Fibroblast of mammary gland (primary cell): ENCODE data around the gene PSG3.
A peak's percentile ranks its signal among the peaks of the same experiment; 100 is the strongest.
"Not testable (repeated sequence)": the region's sequence is repeated elsewhere in the genome, so short reads cannot be mapped to it uniquely, and the experiment has no call there.

Experiments
- DNase-seq: peaks from one replicate; pipeline ENCODE4 v3.0.0-alpha.2; 2010; ENCODE audit warnings: low read depth
- H3K4me3 ChIP-seq: 2 replicates; pipeline ENCODE4 v1.5.1; 2011; ENCODE audit warnings: low read depth, mild to moderate bottlenecking, low read length, moderate library complexity; ENCODE audit not compliant: control insufficient read depth
- TF ChIP-seq, protein P1 (sequence below): conservative IDR thresholded peaks from 2 replicates; pipeline ENCODE4 v1.5.1; 2011; ENCODE audit warnings: low read depth, low read length, inconsistent platforms; ENCODE audit not compliant: control insufficient read depth, insufficient read depth

Gene PSG3

DNA sequence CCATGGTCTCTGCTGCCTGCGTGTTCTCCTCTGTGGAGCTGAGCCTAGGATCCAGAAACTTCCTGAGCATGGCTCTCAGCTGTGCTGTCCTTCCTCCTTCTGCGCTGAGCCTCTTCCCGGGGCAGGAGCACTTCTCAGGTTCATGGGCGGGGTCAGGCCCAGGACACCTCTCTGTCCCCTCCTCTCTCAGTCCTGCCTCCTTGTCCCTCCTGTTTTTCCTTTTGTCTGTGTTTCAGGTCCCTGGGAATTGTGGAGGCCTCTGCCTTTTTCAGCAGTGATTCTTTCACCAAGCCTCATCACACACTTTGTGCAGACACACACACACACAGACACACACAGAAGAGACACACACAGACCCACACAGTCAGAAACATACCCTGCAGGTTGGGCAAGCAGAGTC lies at the start of gene PSG3:
PSG3 (minus strand) TSS at position 101 of the 400 bp plus-strand sequence; CDS start at position 4, 97 bp downstream.
- not testable (repeated sequence) for DNase-seq, H3K4me3 ChIP-seq

DNA sequence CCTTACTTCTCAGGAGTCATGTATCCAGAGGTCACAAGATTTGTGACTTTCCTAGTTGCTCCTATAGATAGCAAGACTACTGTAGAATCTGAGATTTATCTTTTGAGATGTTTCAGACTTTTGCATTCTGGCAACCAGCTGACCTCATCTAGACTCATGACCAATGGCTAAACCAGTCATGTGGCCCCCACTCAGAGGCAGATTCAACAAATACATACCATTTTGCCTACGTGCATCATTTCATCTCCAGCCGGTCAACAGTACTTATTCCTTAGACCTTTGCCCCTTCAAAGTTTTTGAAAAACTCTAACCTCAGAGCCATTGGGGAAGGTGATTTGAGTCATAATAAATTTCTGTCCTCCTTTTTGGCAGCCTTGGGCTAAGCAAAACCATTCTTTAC lies 48.5 kb upstream of the PSG3 start:
- not testable (repeated sequence) for H3K4me3 ChIP-seq
- DNase-seq = peak; percentile 11

DNA sequence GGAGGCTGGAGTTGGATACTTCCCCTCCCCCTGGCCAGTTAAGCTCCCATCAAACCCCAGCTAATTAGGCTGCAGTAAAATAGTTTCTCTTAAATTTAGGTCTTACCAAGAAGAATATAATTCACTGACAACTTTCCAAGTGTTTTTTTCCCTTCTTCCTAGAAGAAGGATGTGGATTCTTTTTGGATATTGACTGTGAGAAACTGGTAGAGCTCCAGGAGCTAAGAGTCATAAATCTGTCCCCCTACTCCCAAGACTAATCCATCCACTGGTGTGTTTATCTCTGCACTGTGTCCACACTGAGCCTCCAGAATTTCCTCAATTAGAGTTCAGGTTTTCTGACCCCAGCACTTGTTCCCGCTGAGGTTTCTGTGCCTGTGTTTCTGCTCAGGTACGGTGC lies 47.5 kb upstream of the PSG3 start:
- DNase-seq, H3K4me3 ChIP-seq: not testable (repeated sequence)

DNA sequence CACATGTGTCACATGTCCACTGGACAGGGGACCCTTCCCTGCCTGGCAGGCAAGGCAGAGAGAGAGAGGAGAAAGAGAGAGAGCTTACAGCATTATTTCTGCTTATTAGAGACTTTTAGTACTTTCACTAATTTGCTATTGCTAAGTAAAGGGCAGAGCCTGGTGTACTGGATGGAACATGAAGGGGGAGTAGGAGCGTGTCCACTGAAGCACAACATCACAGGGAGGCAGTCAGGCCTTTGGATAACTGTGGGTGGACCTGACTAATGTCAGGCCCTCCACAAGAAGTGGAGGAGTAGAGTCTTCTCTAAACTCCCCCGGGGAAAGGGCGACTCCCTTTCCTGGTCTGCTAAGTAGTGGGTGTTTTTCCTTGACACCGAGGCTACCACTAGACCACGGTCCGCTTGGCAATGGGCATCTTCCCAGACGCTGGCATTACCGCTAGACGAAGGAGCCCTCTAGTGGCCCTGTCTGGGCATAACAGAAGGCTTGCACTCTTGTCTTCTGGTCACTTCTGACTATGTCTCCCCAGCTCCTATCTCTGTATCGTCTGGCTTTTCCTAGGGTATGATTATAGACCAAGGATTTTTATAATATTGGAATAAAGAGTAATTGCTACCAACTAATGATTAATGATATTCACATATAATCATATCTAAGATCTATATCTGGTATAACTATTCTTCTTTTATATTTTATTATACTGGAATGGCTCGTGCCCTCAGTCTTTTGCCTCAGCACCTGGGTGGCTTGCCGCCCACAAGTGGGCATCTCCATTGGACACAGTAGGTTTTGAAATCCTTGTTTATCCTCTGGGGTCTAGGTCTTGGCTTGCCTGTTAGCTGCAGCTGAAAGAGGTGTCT lies 36.7 kb upstream of the PSG3 start:
- H3K4me3 ChIP-seq = not testable (repeated sequence)
- DNase-seq = peak; percentile 64

DNA sequence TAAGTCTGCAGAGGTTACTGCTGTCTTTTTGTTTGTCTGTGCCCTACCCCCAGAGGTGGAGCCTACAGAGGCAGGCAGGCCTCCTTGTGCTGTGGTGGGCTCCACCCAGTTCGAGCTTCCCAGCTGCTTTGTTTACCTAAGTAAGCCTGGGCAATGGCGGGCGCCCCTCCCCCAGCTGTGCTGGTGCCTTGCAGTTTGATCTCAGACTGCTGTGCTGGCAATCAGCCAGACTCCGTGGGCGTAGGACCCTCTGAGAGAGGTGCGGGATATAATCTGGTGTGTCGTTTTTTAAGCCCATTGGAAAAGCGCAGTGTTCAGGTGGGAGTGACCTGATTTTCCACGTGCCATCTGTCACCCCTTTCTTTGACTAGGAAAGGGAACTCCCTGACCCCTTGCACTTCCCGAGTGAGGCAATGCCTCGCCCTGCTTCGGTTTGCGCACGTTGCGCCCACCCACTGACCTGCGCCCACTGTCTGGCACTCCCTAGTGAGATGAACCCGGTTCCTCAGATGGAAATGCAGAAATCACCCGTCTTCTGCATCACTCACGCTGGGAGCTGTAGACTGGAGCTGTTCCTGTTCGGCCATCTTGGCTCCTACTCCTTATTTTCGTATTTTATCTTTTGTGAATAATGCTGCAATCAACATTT lies 34.4 kb upstream of the PSG3 start:
- H3K4me3 ChIP-seq, DNase-seq: not testable (repeated sequence)

More for the DNA sequence above, 36.7 kb upstream of the PSG3 start:
- TF ChIP-seq, protein P1, sequence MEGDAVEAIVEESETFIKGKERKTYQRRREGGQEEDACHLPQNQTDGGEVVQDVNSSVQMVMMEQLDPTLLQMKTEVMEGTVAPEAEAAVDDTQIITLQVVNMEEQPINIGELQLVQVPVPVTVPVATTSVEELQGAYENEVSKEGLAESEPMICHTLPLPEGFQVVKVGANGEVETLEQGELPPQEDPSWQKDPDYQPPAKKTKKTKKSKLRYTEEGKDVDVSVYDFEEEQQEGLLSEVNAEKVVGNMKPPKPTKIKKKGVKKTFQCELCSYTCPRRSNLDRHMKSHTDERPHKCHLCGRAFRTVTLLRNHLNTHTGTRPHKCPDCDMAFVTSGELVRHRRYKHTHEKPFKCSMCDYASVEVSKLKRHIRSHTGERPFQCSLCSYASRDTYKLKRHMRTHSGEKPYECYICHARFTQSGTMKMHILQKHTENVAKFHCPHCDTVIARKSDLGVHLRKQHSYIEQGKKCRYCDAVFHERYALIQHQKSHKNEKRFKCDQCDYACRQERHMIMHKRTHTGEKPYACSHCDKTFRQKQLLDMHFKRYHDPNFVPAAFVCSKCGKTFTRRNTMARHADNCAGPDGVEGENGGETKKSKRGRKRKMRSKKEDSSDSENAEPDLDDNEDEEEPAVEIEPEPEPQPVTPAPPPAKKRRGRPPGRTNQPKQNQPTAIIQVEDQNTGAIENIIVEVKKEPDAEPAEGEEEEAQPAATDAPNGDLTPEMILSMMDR = peak; percentile 78

DNA sequence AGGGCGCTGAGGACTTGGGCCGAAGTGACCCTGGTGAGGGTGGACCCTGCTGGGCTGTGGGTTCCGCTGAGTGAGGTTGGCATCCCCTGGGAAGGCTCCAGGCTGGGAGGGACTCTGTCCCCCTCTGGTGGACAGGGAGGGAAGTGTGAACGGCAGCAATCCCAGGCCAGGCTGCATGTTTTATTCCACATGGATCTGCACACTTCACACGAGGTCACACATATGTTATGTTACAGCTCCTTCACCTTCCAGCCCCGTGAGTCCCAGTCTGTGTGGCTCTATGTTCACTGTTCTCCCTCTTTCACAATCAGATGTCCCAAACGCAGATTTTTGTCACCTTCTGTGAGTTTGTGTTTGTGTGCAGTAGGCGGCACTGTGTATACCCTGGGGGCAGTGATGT lies 27.0 kb upstream of the PSG3 start:
- not testable (repeated sequence) for DNase-seq

DNA sequence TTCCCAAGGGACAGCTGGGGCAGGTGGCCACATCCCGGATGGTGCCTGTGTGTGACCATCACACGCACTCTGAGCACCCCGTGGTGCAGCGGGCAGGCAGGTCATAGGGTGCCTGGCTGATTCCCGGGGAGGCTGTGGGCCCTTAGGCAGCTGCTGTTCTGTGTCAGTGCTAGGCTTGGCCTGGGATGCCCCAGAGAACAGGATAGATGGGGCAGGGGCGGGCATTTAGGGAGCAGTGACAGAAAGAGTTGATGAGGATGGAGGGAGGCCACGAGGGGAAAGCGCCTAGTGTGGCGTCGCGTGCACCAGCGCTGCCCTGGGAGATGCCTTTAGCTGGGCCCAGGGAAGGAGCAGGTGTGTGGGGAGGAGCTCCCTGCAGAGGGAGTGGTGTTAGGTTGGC lies 26.6 kb upstream of the PSG3 start:
- DNase-seq, H3K4me3 ChIP-seq: not testable (repeated sequence)

More for the DNA sequence above, 27.0 kb upstream of the PSG3 start:
- not testable (repeated sequence) for H3K4me3 ChIP-seq

DNA sequence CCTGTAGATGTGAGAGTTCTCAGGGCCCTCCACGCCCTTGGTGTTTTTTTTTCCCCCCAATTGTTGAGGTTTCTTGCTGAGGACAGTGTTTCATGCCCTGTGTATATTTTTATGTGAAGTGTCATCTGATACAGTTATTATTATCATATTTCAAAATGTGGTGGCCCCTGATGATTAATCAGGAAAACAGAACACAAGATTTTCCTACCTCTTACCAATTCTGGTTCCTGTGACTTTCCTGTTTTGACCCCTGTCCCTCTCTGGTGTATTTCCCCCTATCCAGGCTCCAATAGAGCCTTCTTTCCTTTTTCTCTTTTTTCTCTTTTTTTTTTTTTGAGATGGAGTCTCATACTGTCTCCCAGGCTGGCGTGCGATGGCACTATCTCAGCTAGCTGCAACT lies 24.6 kb upstream of the PSG3 start:
- no peak for DNase-seq
- TF ChIP-seq, protein P1 = no peak
- H3K4me3 ChIP-seq = no peak overlapping the region

DNA sequence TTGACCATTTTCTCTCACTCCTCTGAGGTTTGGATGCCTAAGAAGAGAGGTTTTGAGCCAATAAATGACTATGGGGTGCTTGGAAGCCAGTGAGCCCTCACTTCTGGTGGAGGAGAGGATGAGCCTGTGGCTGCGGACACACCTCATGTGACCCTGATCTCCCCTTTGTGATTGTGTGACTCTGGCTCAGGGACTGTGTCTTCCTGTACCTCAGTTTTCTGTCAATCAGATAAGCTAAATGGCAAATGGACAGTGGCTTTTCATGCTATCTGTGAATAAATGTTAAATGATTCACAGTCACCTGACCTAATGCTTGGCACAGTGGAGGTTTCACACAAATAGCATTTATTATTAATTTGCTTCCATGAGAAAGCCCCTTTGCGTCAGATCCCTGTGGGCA lies 22.5 kb upstream of the PSG3 start:
- TF ChIP-seq, protein P1 = no peak
- no peak for DNase-seq
- H3K4me3 ChIP-seq = no peak overlapping the region

DNA sequence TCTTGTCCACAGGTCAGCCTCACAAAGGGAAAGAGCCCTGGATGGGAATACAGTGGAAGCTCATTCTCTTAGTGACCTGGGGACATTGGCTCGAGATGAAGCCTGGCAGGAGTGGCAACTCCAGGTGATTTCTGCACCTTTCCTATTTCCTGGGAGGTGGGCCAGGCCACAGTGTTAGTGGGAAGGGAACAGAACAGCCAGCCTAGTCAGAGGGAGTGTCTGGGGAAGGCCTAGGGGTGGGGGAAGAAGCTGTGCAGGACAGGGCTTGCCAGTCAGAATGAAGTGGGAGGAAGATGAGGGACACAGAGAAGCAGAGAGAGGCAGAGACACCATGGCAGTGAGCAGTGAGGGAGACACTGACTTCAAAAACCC lies 21.6 kb upstream of the PSG3 start:
- H3K4me3 ChIP-seq, DNase-seq: not testable (repeated sequence)

DNA sequence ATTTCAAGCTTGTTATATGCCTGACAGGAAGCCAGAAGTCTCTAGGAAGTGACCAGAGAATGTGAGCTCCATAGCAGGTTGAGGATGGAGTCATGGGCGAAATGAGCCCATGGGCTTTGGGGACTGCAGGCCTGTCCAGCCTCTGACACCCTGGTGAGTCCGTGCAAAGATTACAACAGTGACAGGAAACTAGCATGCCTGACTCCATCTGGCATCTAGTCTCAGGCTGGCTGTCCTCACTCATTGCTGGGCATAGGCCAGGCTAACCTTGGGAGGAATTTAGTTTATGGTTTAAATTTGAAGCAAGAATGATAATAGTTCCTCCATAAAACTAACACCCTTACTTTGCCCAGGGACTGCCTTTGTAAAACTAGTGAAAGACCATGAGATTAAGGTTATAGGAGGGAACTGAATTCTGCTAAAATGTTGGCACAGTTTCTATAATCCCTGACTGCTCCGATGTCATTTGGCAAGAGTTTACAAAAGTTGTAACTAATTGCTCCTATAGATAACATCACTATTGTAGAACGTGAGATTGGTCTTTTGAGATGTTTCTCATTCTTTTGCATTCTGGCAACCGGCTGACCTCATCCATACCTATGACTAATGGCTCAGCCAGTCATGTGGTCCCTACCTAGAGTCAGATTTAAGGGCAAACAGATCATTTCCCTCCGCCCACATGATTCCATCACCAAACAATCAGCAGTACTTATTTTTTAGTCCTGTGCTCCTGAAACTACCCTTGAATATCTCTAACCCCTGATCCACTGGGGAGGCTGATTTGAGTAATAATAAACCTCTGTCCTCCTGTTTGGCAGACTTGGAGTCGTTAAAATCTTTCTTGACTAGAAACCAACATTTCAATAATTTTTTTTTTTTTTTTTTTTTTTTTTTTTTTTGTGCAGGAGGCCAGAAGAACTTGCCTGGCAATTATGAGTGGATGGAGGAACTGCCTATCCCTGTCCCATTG lies 21.0 kb upstream of the PSG3 start:
- peak; percentile 91 for DNase-seq

More for the DNA sequence above, 21.0 kb upstream of the PSG3 start:
- H3K4me3 ChIP-seq = not testable (repeated sequence)
